Spleen (tissue), 11 donors: ENCODE measurements around the gene KDM6A. TPM values are rescaled to one million over a fixed set of nuclear protein-coding genes. Genes with fewer than 3 reads are reported as not detected.
A peak's percentile ranks its signal among the peaks of the same experiment; 100 is the strongest.

Experiments used
- DNase-seq: peaks from one replicate; pipeline ENCODE4 v3.0.0-alpha.2; 2020
- H3K27ac ChIP-seq, 8 donors: fragments of 200-600 bp; sonication (generic) in 7 of 8; 1 replicate in 4 of 8; 2 replicates in 4 of 8; pipeline versions ENCODE4 v1.5.0 to v1.8.0; 2016 to 2021; ENCODE audit warnings: inconsistent platforms in 4 of 8, mild to moderate bottlenecking in 4 of 8, moderate library complexity in 1 of 8
- H3K27me3 ChIP-seq, 7 donors: fragments of 200-600 bp; sonication (generic) in 6 of 7; replicated peaks in 1 of 7; 1 replicate in 4 of 7; 2 replicates in 3 of 7; pipeline versions ENCODE4 v1.5.0 to v1.8.0; 2016 to 2021; ENCODE audit warnings: inconsistent platforms in 3 of 7, mild to moderate bottlenecking in 1 of 7
- H3K36me3 ChIP-seq, 6 donors: fragments of 200-600 bp; sonication (generic) in 5 of 6; 1 replicate in 4 of 6; 2 replicates in 2 of 6; pipeline versions ENCODE4 v1.5.0 to v1.8.0; 2016 to 2021; ENCODE audit warnings: inconsistent platforms in 2 of 6
- H3K4me1 ChIP-seq, 6 donors: fragments of 200-600 bp; sonication (generic) in 5 of 6; 1 replicate in 3 of 6; 2 replicates in 3 of 6; pipeline versions ENCODE4 v1.5.0 to v1.8.0; 2016 to 2021; ENCODE audit warnings: inconsistent platforms in 3 of 6
- H3K4me3 ChIP-seq, 8 donors: fragments of 200-600 bp; sonication (generic) in 7 of 8; 1 replicate in 4 of 8; 2 replicates in 4 of 8; pipeline versions ENCODE4 v1.5.0 to v1.8.0; 2016 to 2021; ENCODE audit warnings: inconsistent platforms in 4 of 8, mild to moderate bottlenecking in 4 of 8, moderate library complexity in 2 of 8
- H3K9me3 ChIP-seq, 8 donors: fragments of 200-600 bp; sonication (generic) in 7 of 8; 1 replicate in 4 of 8; 2 replicates in 4 of 8; pipeline versions ENCODE4 v1.5.0 to v1.8.0; 2016 to 2021; ENCODE audit warnings: inconsistent platforms in 4 of 8
- POLR2A ChIP-seq, 3 donors: fragments of 450-650 bp; IDR thresholded peaks; one replicate each; pipeline ENCODE4 v1.5.1; 2017; ENCODE audit warnings: antibody characterized with exemption in 3 of 3, mild to moderate bottlenecking in 1 of 3
- POLR2AphosphoS5 ChIP-seq, 3 donors: sonication (generic); formaldehyde crosslinking; IDR thresholded peaks; one replicate each; pipeline ENCODE4 v1.5.1; 2017; ENCODE audit warnings: antibody characterized with exemption in 3 of 3
- WGBS, 5 donors: extraction: QIAGEN DNeasy Blood & Tissue Kit in 3 of 5; methylation state at CpG; one replicate each; pipeline versions ENCODE4 v1.1.5 to v1.1.7; 2013 to 2018; 5-methylcytosine and 5-hydroxymethylcytosine counted together
- intact Hi-C: fragments of 100-400 bp; cut with DNase I; formaldehyde crosslinking; loops from one replicate; pipeline ENCODE4 v1.15.0; 2023; ENCODE audit warnings: low total_unique reads
- polyA plus RNA-seq, 3 donors: library from polyadenylated mRNA; stranded (reverse); fragments of 200-250 nt; gene quantifications; one replicate each; pipeline ENCODE4 v1.2.1, GENCODE V29; 2013
- total RNA-seq, 7 donors: library from RNA; depleted of rRNA in 3 of 7; stranded (reverse); fragments of >200 nt in 3 of 7; fragmentation: NEBNext Ultra II Directional in 4 of 7; extraction: Animal tissue kit (Norgen Biotek cat#: 25700) in 4 of 7; gene quantifications; one replicate each; pipeline versions ENCODE4 v1.1.0 to v1.2.1, GENCODE V29; 2016 to 2021
- TF ChIP-seq, protein P1 (sequence below), 11 experiments: fragments of 200-600 bp in 7 of 11; fragments of 450-650 bp in 4 of 11; sonication (generic) in 4 of 11; IDR thresholded peaks in 8 of 11; conservative IDR thresholded peaks in 3 of 11; 1 replicate in 7 of 11; 2 replicates in 4 of 11; pipeline versions ENCODE4 v1.4.0 to v1.8.0; 2016 to 2021; ENCODE audit warnings: antibody characterized with exemption in 11 of 11, inconsistent platforms in 4 of 11, mild to moderate bottlenecking in 1 of 11
- donor health status: healthy with polysubstance abuse.
- donor health status: DM: no; HTN: no; CAD: no; lungs with moderate emphysema.
- donor health status: DM: no; HTN: no; CAD: no.
- donor health status: Bipolar disorder and iron deficiency.
- donor health status: healthy.
- donor health status: DM: no; HTN: no; CAD: no.
- donor health status: DM: yes; HTN: yes; CAD: no.

Gene KDM6A
- total and polyA plus RNA-seq, 10 donors: 8.0 to 68.2 (median 47.9) TPM

DNA sequence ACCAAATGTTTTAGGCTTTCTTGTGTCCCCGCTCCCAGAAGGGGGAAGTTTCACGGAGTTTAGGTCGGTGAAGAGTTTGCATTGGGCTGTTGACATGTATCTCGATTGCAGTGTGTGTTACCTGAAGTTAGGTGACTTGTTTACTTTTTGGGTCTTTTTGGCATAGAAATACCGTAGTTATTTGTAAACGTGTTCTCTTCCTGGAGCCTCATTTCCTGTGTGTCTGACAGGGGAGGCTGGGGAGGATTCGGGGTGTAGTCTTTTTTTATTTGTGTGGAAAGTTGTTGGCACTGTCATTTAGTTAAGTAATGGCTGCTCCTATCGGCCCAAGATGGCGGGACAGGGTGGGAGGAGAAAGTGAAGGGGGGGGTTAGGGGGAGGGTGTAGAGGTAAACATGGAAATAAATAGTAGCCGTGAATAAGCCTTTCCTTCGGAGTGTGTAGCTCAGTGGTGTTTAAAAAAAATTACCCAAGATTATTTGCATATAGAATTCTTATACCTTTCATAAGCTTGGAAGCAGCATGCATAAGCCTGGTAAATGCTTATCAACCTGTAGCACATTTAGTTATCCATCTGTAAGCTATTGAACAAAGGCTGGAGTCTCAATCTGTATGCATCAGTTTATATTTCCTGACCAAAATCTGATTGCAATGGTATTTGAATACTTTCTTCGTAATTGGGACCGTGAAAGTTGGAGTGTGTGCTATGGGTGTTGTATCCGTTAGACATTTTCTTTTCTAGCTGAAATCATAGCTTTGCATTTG lies 1.6 kb downstream of the KDM6A start:
- 0 to 3% (median 2%) methylated on average over 14 of the region's 14 CpGs for WGBS, 5 donors
- Histone ChIP-seq H3K36me3 (no peaks in the 10 kb centered on the region), H3K27ac (peak overlapping the region; percentile 98 to 100 (median 99)), H3K4me3 (peak overlapping the region; percentile 50 to 88 (median 76)), H3K27me3 (no peaks in the 10 kb centered on the region), H3K9me3 (no peaks in the 10 kb centered on the region), H3K4me1 (peaks cover 20 to 63% (median 51%) of the 10 kb centered on the region in 6 donors)
- intact Hi-C loops: loop anchor here (5.0 to 10.0 kb wide), 2 partner anchors 198 to 330 kb away; partner anchors contain the start of gene FUNDC1
- TF ChIP-seq POLR2A (IDR thresholded peaks at IDR 0.05) (no peak), POLR2AphosphoS5 (IDR thresholded peaks at IDR 0.05) (no peak)
- TF ChIP-seq, protein P1, sequence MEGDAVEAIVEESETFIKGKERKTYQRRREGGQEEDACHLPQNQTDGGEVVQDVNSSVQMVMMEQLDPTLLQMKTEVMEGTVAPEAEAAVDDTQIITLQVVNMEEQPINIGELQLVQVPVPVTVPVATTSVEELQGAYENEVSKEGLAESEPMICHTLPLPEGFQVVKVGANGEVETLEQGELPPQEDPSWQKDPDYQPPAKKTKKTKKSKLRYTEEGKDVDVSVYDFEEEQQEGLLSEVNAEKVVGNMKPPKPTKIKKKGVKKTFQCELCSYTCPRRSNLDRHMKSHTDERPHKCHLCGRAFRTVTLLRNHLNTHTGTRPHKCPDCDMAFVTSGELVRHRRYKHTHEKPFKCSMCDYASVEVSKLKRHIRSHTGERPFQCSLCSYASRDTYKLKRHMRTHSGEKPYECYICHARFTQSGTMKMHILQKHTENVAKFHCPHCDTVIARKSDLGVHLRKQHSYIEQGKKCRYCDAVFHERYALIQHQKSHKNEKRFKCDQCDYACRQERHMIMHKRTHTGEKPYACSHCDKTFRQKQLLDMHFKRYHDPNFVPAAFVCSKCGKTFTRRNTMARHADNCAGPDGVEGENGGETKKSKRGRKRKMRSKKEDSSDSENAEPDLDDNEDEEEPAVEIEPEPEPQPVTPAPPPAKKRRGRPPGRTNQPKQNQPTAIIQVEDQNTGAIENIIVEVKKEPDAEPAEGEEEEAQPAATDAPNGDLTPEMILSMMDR (IDR thresholded peaks at IDR 0.05 in 8 of 11, conservative IDR thresholded peaks at IDR 0.05 in 3 of 11): no peak
- no peak for DNase-seq

DNA sequence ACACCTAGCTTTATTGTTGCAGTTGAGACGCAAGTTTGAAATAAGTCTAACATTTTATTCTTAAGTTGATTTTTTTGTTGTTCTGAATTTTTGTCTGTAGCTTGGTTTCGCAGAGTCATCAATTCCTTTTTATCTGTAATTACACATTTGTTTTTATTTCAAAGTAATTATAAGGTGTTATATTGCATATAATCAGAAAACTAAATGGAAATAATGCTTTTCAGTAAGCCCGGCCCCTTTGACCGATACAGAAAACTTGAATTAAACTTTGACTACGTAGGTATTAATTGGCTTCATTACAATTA lies 2.1 kb downstream of the KDM6A start:
- TF ChIP-seq, protein P1 (IDR thresholded peaks at IDR 0.05 in 8 of 11, conservative IDR thresholded peaks at IDR 0.05 in 3 of 11): no peak
- TF ChIP-seq POLR2A (IDR thresholded peaks at IDR 0.05) (no peak), POLR2AphosphoS5 (IDR thresholded peaks at IDR 0.05) (no peak)
- WGBS, 5 donors: 8 to 34% (median 13%) methylated on average over 5 of the region's 5 CpGs
- DNase-seq: no peak
- Histone ChIP-seq H3K27me3 (no peaks in the 10 kb centered on the region), H3K4me3 (peak overlapping the region in 7 of 8 donors; percentile 54 to 88 (median 80)), H3K9me3 (no peaks in the 10 kb centered on the region), H3K36me3 (no peaks in the 10 kb centered on the region), H3K27ac (peak overlapping the region in 7 of 8 donors; percentile 99 to 100 (median 99)), H3K4me1 (peaks cover 20 to 69% (median 52%) of the 10 kb centered on the region in 6 donors)
- intact Hi-C loops: loop anchor here (10.0 kb wide), 1 partner anchor 330 kb away; the partner anchor contains the start of gene FUNDC1

DNA sequence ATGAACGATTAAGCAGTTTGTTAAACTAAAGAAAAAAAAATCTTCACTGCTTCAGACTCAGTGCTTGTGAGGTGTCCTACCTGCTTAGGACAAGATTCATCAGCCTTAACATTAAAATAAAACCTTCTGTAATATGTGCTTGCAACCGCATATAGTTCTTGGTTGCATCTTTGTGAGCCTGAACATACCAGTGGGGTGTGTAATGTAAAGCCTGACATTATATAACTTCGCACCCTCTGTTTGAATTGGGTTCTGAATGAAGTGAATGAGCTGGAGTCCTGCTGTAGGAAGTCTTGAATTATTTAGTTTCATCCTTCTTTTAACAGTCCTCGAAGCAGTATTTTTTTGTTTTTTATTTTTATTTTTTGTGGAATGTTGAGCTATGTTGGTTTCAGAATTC lies 3.1 kb downstream of the KDM6A start:
- peak overlapping the region in 5 of 8 donors; percentile 54 to 88 (median 73) for H3K4me3 ChIP-seq
- 22 to 51% (median 32%) methylated on average over 4 of the region's 4 CpGs for WGBS, 5 donors
- intact Hi-C loops: loop anchor here (10.0 kb wide), 1 partner anchor 331 kb away; the partner anchor contains the start of gene FUNDC1

More for the DNA sequence above, 3.1 kb downstream of the KDM6A start:
- H3K36me3 ChIP-seq: no peaks in the 10 kb centered on the region
- TF ChIP-seq POLR2AphosphoS5 (IDR thresholded peaks at IDR 0.05) (no peak), POLR2A (IDR thresholded peaks at IDR 0.05) (no peak)
- TF ChIP-seq, protein P1 (IDR thresholded peaks at IDR 0.05 in 8 of 11, conservative IDR thresholded peaks at IDR 0.05 in 3 of 11): no peak
- no peaks in the 10 kb centered on the region for H3K9me3 ChIP-seq
- no peaks in the 10 kb centered on the region for H3K27me3 ChIP-seq
- no peak for DNase-seq
- H3K27ac ChIP-seq: peak overlapping the region in 6 of 8 donors; percentile 4 to 100 (median 56)
- peaks cover 20 to 71% (median 50%) of the 10 kb centered on the region in 6 donors for H3K4me1 ChIP-seq
